Measurements from ENCODE around the gene MTX1. TPM values are rescaled to one million over a fixed set of nuclear protein-coding genes. Genes with fewer than 3 reads are reported as not detected.
A peak's percentile ranks its signal among the peaks of the same experiment; 100 is the strongest.

MTX1 gene
- total and polyA plus RNA-seq, 3 experiments from 2014 or later = 43.7 to 73.2 (median 67.6) TPM

GRCh38 chr1:155261852-155262673 is 53.6 kb downstream of the MTX1 start, which contains the start of gene SCAMP3:
Gene SCAMP3, minus strand, starts transcription at chr1:155262360. Its CDS starts 209 bp downstream, at chr1:155262151.
- CTCF ChIA-PET = interaction anchor here (1.2 to 4.4 kb wide), 5 partner anchors 11 to 89 kb away, joined by 3 to 79 read pairs (median 6); partner anchors contain the start of genes CLK2 and KRTCAP2
- peaks cover 6 to 79% (median 14%) of the 10 kb centered on the region in 3 donors for H3K36me3 Mint-ChIP-seq

GRCh38 chr1:155263067-155263466 is 54.6 kb downstream of the MTX1 start:
- Mint-ChIP-seq H3K36me3 (peaks cover 5 to 82% (median 20%) of the 10 kb centered on the region in 3 donors), H3K9me3 (no peaks in the 10 kb centered on the region), H3K4me1 (peaks cover 31 to 40% (median 36%) of the 10 kb centered on the region in 3 donors), H3K4me3 (peak overlapping the region in 6 of 7 donors; percentile 39 to 99 (median 96)), H3K27me3 (no peaks in the 10 kb centered on the region), H3K27ac (peak overlapping the region; percentile 68 to 99 (median 98))
- H3K36me3 ChIP-seq (ENCODE audit: insufficient read depth, low read length) = peaks cover 38% of the 10 kb centered on the region
- CTCF ChIA-PET = interaction anchor here (0.9 to 5.4 kb wide), 3 partner anchors 10 to 60 kb away, joined by 4 to 38 read pairs (median 8); partner anchors contain the start of gene CLK2
- no peak for DNase-seq
- H3K4me1 ChIP-seq (ENCODE audit: insufficient read depth, low read length) = peaks cover 22% of the 10 kb centered on the region
- H3K27ac ChIP-seq (ENCODE audit: low read depth, low read length) = no peak overlapping the region
- H3K9me3 ChIP-seq (ENCODE audit: low read length) = no peaks in the 10 kb centered on the region
- POLR2A ChIA-PET = interaction anchor here (0.6 to 2.4 kb wide), 2 partner anchors 10 to 1237 kb away, joined by 4 to 25 read pairs; partner anchors contain the start of gene CLK2
- H3K4me3 ChIP-seq (ENCODE audit: low read length) = no peak overlapping the region
- H3K27me3 ChIP-seq (ENCODE audit: insufficient read depth, low read length, poor library complexity, severe bottlenecking) = no peaks in the 10 kb centered on the region

More at GRCh38 chr1:155261852-155262673, 53.6 kb downstream of the MTX1 start, which contains the start of gene SCAMP3:
- Mint-ChIP-seq H3K27me3 (no peaks in the 10 kb centered on the region), H3K4me1 (peaks cover 31 to 45% (median 36%) of the 10 kb centered on the region in 3 donors), H3K9me3 (no peaks in the 10 kb centered on the region), H3K27ac (peak within 1 kb of the TSS; percentile 80 to 99 (median 98)), H3K4me3 (peak within 1 kb of the TSS; percentile 95 to 100 (median 99))
- H3K27me3 ChIP-seq (ENCODE audit: insufficient read depth, low read length, poor library complexity, severe bottlenecking) = no peaks in the 10 kb centered on the region
- H3K4me3 ChIP-seq (ENCODE audit: low read length) = peak within 1 kb of the TSS; percentile 99
- H3K36me3 ChIP-seq (ENCODE audit: insufficient read depth, low read length) = peaks cover 36% of the 10 kb centered on the region
- DNase-seq = peak; percentile 82 to 91 (median 84)
- peak within 1 kb of the TSS; percentile 82 for H3K27ac ChIP-seq (ENCODE audit: low read depth, low read length)
- H3K4me1 ChIP-seq (ENCODE audit: insufficient read depth, low read length) = peaks cover 22% of the 10 kb centered on the region
- no peaks in the 10 kb centered on the region for H3K9me3 ChIP-seq (ENCODE audit: low read length)
- POLR2A ChIA-PET = interaction anchor here (0.5 to 2.4 kb wide), 10 partner anchors 11 to 1061 kb away, joined by 3 to 25 read pairs (median 3); partner anchors contain the start of genes ASH1L, CLK2 and MSTO1

Other genes starting within 250 kb of the MTX1 start
- 10 to 100 TPM; 34.2 to 35.3 TPM for gene PYGO2, start 246.9 kb upstream of the MTX1 start, total RNA-seq
- gene PYGO2, start 246.9 kb upstream of the MTX1 start, polyA plus RNA-seq = 42.6 TPM
- 10 to 100 TPM; 37.4 to 40.8 TPM for gene SHC1, start 237.9 kb upstream of the MTX1 start, total RNA-seq
- 32.7 TPM for gene SHC1, start 237.9 kb upstream of the MTX1 start, polyA plus RNA-seq
- gene CKS1B, start 234.0 kb upstream of the MTX1 start, total RNA-seq = 100 to 1,000 TPM; 125 to 126 TPM
- gene CKS1B, start 234.0 kb upstream of the MTX1 start, polyA plus RNA-seq = 46.8 TPM
- 10 to 100 TPM; 73.7 to 76.3 TPM for gene FLAD1, start 225.4 kb upstream of the MTX1 start, total RNA-seq
- 51.2 TPM for gene FLAD1, start 225.4 kb upstream of the MTX1 start, polyA plus RNA-seq
- gene LENEP, start 215.1 kb upstream of the MTX1 start, total RNA-seq = under 1 TPM; 0.62 to 0.72 TPM
- gene LENEP, start 215.1 kb upstream of the MTX1 start, polyA plus RNA-seq = not detected
- 10 to 100 TPM; 33.2 to 34.7 TPM for gene ZBTB7B, start 205.9 kb upstream of the MTX1 start, total RNA-seq
- gene ZBTB7B, start 205.9 kb upstream of the MTX1 start, polyA plus RNA-seq = 3.3 TPM
- under 1 TPM; 0.09 to 0.16 TPM for gene DCST2, start 174.9 kb upstream of the MTX1 start, total RNA-seq
- gene DCST2, start 174.9 kb upstream of the MTX1 start, polyA plus RNA-seq = not detected
- not detected for gene DCST1, start 174.9 kb upstream of the MTX1 start, total RNA-seq
- gene DCST1, start 174.9 kb upstream of the MTX1 start, polyA plus RNA-seq = not detected
- gene ADAM15, start 157.4 kb upstream of the MTX1 start, total RNA-seq = 10 to 100 TPM; 34.5 to 36.9 TPM
- gene ADAM15, start 157.4 kb upstream of the MTX1 start, polyA plus RNA-seq = 15.3 TPM
- gene EFNA4, start 145.0 kb upstream of the MTX1 start, total RNA-seq = 1 to 10 TPM; 3.4 to 3.7 TPM
- gene EFNA4, start 145.0 kb upstream of the MTX1 start, polyA plus RNA-seq = 3.0 TPM
- gene EFNA3, start 129.9 kb upstream of the MTX1 start, total RNA-seq = 1 to 10 TPM in 1 of 2 experiments, under 1 TPM in 1; 0.94 to 1.4 TPM
- 1.0 TPM for gene EFNA3, start 129.9 kb upstream of the MTX1 start, polyA plus RNA-seq
- under 1 TPM; 0.16 to 0.31 TPM for gene EFNA1, start 80.8 kb upstream of the MTX1 start, total RNA-seq
- 1.3 TPM for gene EFNA1, start 80.8 kb upstream of the MTX1 start, polyA plus RNA-seq
- 10 to 100 TPM; 43.4 to 47.2 TPM for gene SLC50A1, start 72.8 kb upstream of the MTX1 start, total RNA-seq
- 49.5 TPM for gene SLC50A1, start 72.8 kb upstream of the MTX1 start, polyA plus RNA-seq
- gene DPM3, start 68.2 kb upstream of the MTX1 start, total RNA-seq = 10 to 100 TPM; 38.9 to 40.9 TPM
- gene DPM3, start 68.2 kb upstream of the MTX1 start, polyA plus RNA-seq = 120 TPM
- gene KRTCAP2, start 35.4 kb upstream of the MTX1 start, total RNA-seq = 100 to 1,000 TPM; 181 to 207 TPM
- 576 TPM for gene KRTCAP2, start 35.4 kb upstream of the MTX1 start, polyA plus RNA-seq
- 1 to 10 TPM; 6.4 to 7.3 TPM for gene TRIM46, start 34.8 kb upstream of the MTX1 start, total RNA-seq
- 0.99 TPM for gene TRIM46, start 34.8 kb upstream of the MTX1 start, polyA plus RNA-seq
- 1 to 10 TPM; 7.8 to 7.9 TPM for gene THBS3, start 798 bp upstream of the MTX1 start, total RNA-seq
- 2.9 TPM for gene THBS3, start 798 bp upstream of the MTX1 start, polyA plus RNA-seq
- 10 to 100 TPM; 39.1 to 41.5 TPM for gene ENTREP3, start 46.8 kb downstream of the MTX1 start, total RNA-seq
- 1.7 TPM for gene ENTREP3, start 46.8 kb downstream of the MTX1 start, polyA plus RNA-seq
- gene SCAMP3, start 53.7 kb downstream of the MTX1 start, total RNA-seq = 100 to 1,000 TPM; 152 to 158 TPM
- gene SCAMP3, start 53.7 kb downstream of the MTX1 start, polyA plus RNA-seq = 179 TPM
- gene CLK2, start 64.8 kb downstream of the MTX1 start, total RNA-seq = 10 to 100 TPM; 78.3 to 79.8 TPM
- gene CLK2, start 64.8 kb downstream of the MTX1 start, polyA plus RNA-seq = 20.2 TPM
- gene HCN3, start 68.8 kb downstream of the MTX1 start, total RNA-seq = 1 to 10 TPM; 3.2 to 3.7 TPM
- gene HCN3, start 68.8 kb downstream of the MTX1 start, polyA plus RNA-seq = 0.18 TPM
- not detected for gene PKLR, start 92.7 kb downstream of the MTX1 start, total RNA-seq
- gene PKLR, start 92.7 kb downstream of the MTX1 start, polyA plus RNA-seq = not detected
- 100 to 1,000 TPM; 194 to 199 TPM for gene FDPS, start 100.2 kb downstream of the MTX1 start, total RNA-seq
- 126 TPM for gene FDPS, start 100.2 kb downstream of the MTX1 start, polyA plus RNA-seq
- gene RUSC1, start 112.2 kb downstream of the MTX1 start, total RNA-seq = 10 to 100 TPM; 31.3 to 32.8 TPM
- 9.8 TPM for gene RUSC1, start 112.2 kb downstream of the MTX1 start, polyA plus RNA-seq